Anterior cingulate cortex (tissue), 58 donors: Measurements from ENCODE around the gene KRT6A.
"Not testable (repeated sequence)": the region's sequence is repeated elsewhere in the genome, so short reads cannot be mapped to it uniquely, and the experiment has no call there.

Experiments used
- DNase-seq, 58 donors: peaks; one replicate each; lab custom pipeline; 2025; lab: John Stamatoyannopoulos, UW

KRT6A gene

DNA sequence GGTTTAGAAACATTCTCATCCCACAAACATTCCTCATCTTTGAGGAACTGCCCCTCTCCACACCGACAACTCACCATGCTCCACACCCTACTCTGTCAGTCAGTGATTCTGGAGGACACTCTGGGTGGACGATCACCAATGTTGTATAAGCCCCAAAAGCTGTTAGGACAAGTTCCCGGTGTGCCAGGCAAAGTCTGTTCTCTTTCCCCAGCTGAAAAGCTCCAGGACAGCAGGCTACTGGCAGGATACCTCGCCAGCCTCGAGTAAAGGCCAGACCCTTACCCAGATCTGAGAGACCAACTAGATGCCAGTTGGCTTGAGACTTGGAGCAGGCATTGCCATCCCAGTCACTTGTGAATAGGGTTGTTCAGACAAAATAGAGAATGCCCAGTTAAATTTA, 15.2 kb upstream of the KRT6A start:
- DNase-seq, result no peak

DNA sequence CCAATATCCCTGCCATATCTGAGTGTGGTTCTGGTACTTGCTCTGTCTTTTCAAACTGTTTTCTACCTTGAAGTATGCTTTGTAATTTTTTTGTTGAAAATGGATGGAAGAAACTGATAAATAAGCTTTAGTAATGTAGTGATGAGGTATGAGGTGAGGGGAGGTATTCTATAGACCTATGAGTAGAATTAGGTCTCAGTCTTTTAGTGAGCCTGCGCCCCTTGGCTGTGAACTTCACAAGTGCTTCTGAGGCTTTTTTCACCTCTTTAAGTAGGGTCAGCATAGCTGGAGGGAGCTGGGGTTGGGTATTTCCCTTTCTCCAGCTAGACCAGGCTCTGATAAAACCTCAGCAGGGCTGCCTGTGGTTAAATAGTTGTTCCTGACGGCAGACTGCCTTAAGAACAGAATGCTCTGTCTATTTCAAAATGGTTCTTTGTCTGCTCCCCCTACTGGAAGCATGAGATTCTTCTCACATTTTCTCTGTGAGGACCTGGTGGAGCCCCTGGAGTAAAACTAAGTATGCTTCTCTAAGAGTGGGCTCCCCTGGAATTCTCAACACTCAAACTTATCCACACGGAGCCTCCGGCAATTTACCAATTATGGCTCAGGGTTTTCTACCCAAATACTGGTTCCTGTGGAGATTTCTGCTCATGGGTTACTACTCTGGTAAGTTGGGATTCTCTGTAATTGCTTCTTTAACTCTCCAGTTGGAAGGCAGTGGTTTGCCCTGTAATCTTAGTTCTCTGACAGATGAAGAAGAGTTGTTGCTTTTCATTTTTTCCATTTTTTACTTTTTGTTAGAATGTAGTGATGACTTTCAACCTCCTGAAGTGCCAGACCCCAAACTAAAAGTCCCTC, 14.0 kb upstream of the KRT6A start:
- no peak for DNase-seq

DNA sequence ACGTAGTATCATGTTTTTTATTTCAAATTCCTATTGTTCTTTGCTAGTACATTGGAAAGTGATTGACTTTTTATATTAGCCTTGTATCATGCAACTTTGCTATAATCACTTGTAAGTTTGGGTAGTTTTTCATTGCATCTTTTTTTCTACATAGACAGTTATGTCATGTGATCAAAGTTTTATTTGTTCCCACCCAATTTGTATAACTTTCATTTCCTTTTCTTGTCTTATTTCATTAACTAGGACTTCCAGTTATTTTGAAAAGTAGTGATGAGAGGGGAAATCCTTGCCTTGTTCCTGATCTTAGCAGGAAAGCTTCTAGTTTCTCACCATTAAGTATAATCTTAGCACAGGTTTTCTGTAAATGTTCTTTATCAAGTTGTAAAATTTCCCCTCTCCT, 9.8 kb upstream of the KRT6A start:
- no peak for DNase-seq

DNA sequence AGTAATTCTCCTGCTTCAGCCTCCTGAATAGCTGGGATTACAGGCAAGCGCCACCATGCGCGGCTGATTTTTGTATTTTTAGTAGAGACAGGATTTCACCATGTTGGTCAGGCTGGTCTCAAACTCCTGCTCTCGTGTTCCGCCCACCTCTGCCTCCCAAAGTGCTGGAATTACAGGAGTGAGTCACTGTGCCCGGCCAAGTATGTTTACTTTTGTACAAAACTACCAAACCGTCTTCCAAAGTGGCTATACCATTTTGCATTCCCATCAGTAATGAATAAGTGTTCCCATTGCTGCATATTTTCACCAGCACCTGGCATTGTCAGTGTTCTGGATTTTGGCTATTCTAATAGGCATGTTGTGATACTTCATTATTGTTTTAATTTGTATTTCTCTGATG, 8.4 kb upstream of the KRT6A start:
- DNase-seq, result no peak

DNA sequence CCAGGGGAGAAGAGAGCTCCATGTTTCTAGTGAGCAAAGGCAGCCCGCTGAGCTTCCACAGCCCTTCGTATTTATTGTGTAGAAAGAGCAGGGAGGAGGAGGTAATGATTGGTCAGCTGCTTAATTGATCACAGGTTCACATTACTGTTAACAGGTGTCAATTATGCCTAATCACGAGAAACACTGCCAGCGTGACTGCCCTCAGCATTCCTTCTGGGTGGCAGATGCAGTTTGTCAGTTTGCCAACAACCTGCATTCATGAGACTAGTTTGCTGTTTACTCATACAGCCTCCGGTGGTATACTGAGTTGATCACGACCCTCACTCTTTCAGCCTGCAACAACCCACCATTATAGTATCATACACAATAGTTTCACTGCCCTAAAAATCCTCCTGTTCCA, 7.5 kb upstream of the KRT6A start:
- DNase-seq, result not testable (repeated sequence)

DNA sequence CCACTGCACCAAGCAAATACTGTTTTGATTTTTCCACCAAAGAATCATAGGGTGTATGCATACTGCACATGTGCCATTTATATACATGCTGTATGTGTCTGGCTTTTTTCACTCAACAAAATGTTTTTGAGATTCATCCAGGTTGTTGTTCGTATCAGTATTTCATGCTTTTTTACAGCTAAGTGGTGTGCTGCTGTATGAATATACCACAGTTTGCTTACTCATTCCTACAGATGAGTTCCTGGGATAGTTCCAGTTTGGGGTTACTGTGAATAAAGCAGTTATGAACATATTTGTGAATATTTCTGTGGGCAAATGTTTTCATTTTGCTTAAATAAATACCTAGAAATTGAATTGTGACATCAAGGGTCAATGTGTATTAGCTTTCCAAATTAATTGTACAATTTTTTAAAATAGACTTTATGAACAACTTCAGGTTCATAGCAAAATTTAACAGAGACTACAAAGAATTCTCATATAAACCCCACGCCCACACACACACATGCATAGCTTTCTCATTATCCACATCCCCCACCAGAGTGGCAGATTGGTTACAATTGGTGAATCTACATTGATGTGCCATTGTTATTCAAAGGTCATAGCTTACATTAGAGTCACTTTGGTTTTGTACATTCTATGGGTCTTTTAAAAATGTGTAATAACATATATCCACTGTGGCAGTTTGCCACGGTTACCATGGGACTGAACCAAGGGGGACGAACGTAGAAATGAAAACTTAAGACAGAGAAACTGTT, 6.9 kb upstream of the KRT6A start:
- no peak for DNase-seq

DNA sequence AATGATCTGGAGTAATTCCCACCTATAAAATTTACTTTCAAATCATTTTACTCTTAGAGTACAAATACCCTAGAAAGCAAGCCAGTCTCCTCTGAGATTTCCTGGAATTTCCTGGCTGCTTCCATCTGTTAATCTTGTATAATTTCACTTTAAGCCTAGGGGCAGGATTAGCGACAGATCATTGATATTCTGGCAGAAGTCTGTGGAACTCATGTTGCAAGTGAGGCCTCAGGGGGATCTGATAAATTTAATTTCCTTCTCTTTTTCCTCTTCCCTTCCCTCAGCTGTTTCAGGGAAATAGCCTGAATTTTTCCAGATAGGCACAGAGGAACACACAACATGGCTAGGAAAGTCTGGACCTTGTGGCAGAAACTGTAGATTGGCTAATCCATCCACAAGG, 5.9 kb upstream of the KRT6A start:
- no peak for DNase-seq

DNA sequence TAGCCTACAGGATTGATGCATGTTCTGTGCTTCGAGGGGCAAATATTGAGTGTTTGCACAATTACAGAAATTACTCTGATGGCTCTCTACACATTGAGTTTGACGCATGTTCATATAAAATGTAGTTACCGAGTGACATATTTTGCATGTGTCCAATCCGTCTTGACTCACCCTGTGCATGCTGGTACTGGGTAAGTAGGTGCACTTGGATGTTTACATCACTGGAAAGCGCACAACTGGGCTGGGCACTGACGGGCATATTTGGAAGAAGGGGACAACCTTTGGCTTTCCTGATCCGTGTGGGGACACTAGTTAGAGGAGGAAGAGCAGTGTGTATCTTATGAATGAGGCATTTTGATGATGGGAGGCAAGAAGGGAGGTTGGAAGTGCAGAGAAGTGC, 4.9 kb upstream of the KRT6A start:
- DNase-seq, result no peak

DNA sequence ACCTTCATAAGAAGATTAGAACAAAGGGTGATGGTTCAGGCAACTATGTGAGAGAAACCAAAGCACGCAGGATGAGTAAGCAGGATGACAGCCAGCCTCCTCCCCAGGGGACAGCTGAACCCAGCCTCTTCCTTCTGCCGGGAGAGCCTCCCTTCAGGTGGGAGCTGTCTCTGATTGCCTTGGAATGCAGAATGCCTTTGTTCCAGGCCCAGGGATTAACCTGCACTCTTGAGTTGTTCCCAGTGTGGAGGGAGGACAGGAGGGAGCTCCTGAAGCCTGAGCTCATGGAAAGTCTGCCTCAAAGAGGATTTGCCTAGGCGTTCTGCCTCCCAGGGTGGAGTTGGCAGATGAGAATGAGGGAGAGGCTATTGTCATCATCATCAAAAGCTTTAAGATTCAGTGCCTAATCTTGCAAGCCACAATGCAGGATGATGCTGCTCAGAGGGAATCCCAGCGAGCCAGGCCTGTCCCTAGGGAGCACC, 3.6 kb upstream of the KRT6A start:
- no peak for DNase-seq

DNA sequence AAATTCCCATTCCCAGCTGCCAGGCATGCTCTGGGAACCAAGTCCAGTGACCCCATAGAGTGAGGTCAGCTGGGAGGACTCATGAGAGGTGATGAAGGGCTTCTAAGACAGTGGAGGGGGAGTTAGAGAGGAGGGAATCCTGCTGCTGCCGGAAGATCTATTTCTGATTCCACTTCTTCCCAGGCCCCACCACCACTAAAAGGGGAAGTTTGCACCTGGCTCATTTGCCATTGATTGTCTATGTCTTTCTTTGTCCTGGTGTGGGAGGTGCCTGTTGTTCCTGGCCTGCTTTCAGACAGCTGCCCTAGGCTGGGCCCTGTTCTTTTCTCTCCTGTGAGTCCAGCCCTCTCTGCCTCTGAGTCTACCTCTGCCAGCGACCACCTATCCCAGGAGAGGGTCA, 3.0 kb upstream of the KRT6A start:
- DNase-seq, result no peak

DNA sequence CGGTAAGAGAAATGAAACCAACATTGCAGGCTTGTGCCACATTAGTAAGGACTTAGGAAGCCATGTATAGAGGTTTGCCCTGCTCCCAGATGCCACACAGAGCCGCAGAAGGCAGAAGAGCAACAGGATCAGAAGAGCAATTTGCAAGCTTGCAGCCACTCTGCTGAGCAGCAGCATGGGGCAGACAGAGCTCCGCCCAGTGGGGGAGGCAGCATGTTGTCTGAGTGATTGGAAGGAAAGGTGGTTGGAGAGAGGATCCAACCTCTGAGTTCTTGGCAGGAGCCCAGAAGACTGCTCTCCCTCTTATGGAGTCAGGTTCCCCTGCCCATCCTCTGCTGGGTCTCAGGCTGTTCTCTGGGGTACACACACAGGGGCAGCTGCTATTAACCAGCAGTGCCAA, 2.3 kb upstream of the KRT6A start:
- peak in 1 of 58 donors; percentile 22 for DNase-seq

DNA sequence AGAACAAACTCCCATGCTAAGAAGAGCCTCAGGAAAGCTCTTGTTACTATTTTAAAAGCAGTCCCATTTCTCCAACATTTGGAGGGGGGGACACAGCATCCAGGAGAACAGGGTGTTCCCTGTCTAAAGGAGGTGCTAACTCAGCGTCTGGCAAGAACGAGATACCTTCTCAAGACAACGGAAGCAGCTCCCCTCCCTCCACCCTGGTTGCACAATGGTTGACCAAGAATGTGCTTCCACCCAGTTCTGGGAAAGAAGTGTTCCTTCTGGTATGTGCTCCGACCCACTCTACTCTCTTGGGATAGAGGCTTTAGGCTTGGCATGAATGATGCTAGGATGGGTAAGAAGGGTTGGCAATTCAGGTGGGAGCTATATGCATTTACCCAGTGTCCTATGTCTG, 1.5 kb upstream of the KRT6A start:
- DNase-seq, result no peak

DNA sequence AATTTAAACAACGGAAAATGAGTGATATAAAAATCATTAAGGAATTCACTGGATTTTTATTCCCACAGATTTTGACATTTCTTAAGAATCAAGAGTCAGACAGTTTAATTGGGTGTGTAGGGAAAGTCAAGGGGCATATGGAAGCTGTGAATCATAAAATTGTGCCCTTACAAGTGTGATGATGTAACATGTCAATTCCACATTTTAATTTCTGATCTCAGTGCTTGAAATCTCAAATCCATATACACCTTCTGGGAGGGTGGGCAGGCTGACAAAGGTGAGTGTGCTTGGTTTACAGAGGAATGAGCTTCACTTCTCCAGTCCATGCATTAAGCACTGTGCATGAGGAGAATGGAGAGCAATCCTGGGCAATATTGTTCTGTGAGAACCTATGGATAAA, 1.0 kb upstream of the KRT6A start:
- DNase-seq, result no peak

DNA sequence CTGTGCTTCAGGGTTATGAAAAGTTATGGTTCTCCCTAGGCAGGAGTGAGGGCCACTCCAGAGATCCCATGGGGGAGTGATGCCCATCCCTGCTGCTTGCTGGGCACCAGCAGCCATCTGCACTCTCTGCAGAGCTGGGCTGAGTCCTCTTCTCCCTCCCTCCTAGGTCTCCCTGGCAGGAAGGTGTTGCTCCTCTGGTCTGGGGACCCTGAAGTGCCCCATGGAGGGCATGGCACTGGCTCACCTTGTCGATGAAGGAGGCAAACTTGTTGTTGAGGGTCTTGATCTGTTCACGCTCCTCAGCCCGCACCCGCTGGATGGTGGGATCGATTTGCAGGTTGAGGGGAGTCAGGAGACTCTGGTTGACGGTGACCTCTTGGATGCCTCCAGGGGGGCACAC, 652 bp downstream of the KRT6A start:
- DNase-seq, result not testable (repeated sequence)

DNA sequence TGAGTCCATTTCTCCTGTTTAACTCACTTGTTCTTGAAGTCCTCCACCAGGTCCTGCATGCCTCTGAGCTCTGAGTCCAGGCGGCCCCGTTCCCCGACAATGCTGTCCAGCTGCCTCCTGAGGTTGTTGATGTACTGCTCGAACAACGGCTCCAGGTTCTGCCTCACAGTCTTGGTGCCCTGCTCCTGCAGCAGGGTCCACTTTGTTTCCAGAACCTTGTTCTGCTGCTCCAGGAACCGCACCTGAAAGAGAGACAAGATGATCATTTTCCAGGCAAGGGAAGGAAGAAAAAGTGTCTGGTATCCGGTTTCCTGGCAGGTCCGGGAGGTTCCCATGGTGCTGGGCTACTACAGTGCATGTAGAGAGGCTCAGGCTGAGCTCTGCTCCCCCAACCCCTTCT, 1.6 kb downstream of the KRT6A start:
- not testable (repeated sequence) for DNase-seq

DNA sequence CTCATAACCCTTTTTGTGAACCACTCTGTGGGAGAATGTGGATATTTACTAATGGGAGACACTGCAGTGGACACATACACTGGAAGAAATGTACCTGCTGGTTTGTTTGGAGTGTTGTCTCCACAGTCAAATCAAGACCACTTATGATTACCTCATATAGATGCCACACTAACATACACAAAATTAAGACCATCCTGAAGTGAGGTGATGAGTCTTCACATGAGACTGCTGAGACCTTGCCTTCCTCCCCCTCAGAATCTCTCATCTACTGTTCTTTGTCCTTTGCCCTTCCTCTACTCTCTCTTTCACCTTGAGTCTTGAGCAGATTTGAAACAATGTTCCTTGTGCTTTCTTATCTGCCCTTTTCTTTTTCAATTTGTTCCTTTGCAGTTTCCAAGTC, 4.3 kb downstream of the KRT6A start:
- DNase-seq, result no peak

DNA sequence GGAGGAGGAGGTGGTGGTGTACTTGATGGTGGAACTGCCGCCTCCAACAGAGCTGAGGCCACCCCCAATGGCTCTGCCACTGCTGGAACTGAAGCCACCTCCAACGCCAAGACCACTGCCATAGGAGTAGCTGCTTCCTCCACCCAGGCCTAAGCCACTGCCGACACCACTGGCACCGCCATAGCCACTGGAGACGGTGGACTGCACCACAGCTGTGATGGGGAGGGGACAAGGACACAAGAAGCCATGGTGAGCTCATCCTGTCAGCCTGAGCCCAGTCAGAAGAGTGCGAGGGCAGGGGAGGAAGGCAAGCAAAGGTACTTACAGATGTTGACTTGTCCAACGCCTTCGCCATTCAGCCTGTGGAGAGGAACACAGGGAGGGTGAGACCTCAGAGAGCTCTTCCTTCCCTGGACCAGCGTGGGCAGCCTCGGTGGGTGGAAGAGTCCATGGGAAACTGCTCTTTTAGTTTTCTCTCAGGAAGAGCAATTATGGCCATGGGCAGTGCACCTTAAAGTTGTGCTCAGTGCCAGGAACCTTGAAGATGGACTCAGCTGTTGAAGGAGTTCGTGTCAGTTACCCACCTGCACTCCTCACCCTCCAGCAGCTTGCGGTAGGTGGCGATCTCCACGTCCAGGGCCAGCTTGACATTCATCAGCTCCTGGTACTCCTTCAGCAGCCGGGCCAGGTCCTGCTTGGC, 5.2 kb downstream of the KRT6A start:
- not testable (repeated sequence) for DNase-seq

DNA sequence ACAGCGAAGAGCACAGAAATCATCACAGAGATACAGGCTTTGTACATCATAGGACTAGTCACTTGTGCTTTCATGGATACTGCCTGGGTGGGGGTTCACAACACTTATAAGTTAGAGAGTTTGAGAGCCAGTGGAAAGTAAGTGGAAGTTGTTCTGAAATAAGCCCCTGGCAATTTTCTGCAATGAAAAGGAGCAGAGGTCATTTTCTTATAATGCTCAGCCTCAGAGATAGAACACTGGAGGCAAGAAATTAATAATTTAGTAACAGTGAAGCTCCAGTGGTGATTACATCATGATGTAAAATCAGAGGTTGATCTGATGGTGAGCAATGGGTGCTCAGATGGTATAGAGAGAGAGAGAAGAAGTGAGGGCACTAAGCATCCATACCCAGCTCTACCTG, 5.8 kb downstream of the KRT6A start:
- no peak for DNase-seq

DNA sequence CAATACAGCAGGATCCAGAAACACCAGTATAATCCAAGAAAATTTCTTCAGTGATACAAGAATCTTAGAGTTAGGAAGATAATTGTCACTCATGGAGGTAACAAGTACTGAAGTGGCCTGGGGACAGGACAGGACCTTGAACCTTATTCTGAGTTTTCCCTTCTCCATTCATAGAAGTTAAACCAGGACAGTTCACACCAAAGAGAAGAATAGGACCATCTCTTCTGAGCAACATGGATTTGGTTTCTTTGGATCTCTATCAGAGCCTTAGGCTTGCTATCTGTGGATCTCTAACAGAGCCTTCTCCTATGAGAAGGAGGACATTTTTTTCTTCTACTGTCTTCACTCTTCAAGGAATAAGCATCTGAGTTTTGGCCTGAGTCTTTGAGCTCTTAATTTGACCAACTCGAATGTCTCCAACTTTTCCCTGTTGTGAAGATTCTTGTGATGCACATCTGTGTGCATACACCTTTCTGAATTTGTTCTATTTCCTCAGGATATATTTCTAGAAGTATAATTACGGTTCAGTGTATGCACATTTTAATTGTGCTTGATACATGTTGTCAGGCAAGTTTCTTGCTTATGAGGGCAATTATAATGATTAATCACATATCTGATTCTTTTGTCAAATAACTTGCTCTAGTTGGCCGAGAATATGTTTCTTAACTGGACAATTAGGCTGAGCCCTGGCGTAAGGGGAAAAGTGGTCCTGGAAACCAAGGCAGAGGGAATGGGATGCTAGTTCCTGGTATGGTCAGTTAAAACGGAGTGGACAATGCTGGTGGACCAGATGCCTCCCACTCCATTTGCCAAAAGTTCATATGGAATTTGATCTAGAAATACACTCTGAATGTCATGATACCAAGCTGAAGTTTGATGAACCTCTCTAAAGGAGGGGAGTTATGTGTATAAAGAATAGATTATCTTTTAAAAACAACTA, 6.6 kb downstream of the KRT6A start:
- DNase-seq, result no peak

DNA sequence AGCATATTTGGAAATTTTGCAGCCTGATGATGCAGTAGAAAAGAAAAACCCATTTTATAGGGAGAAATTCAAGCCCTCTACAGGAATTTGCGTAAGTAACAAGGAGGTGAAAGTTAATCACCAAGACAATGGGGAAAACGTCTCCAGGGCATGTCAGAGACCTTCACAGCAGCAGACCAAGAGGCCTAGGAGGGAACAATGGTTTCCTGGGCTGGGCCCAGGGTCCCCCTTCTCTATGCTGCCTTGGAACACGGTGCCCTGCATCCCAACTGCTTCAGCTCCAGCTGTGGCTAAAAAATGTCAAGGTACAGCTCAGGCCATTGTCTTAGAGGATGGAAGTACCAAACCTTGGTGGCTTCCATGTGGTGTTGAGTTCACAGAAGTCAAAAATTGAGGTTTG, 13.0 kb downstream of the KRT6A start:
- DNase-seq, result no peak
